Epithelial cell of proximal tubule (primary cell): ENCODE results near the gene LOX. TPM values are rescaled to one million over a fixed set of nuclear protein-coding genes. Genes with fewer than 3 reads are reported as not detected.

Experiments
- DNase-seq: peaks from one replicate; pipeline ENCODE4 v3.0.0-alpha.2; 2011; ENCODE audit warnings: low read depth
- H3K4me3 ChIP-seq: 2 replicates; pipeline ENCODE4 v1.5.1; 2011; ENCODE audit warnings: low read depth, mild to moderate bottlenecking, low read length
- CTCF ChIP-seq: conservative IDR thresholded peaks from 2 replicates; pipeline ENCODE4 v1.5.1; 2012; ENCODE audit warnings: low read depth, mild to moderate bottlenecking, low read length
- total RNA-seq: library from RNA; depleted of rRNA; stranded (reverse); fragments of >200 nt; gene quantifications from 2 replicates; pipeline ENCODE4 v1.2.3, GENCODE V29; 2015

Gene LOX
- total RNA-seq, 1 donor from 2014 or later = 14.9 TPM

GRCh38 chr5:122076050-122076461, 2.0 kb downstream of the LOX start:
- peak overlapping the region; percentile 82 for H3K4me3 ChIP-seq
- no peak for DNase-seq
- TF ChIP-seq CTCF = no peak

- no peak for DNase-seq
- H3K4me3 ChIP-seq = no peak overlapping the region
- TF ChIP-seq CTCF = no peak
Observed at GRCh38 chr5:122073864-122074263, 4.2 kb downstream of the LOX start.

- H3K4me3 ChIP-seq = no peak overlapping the region
- no peak for DNase-seq
- no peak for TF ChIP-seq CTCF
Observed at GRCh38 chr5:122073018-122073417, 5.0 kb downstream of the LOX start.

GRCh38 chr5:122067390-122067789, 10.7 kb downstream of the LOX start:
- no peak for TF ChIP-seq CTCF
- no peak for DNase-seq
- no peak overlapping the region for H3K4me3 ChIP-seq

GRCh38 chr5:122064992-122065391, 13.1 kb downstream of the LOX start:
- TF ChIP-seq CTCF = no peak
- no peak for DNase-seq
- no peak overlapping the region for H3K4me3 ChIP-seq

- no peak overlapping the region for H3K4me3 ChIP-seq
- DNase-seq = no peak
- no peak for TF ChIP-seq CTCF
Observed at GRCh38 chr5:122063836-122064235, 14.2 kb downstream of the LOX start.

- DNase-seq = no peak
- no peak for TF ChIP-seq CTCF
Observed at GRCh38 chr5:122062205-122062604, 15.9 kb downstream of the LOX start.

More at GRCh38 chr5:122062205-122062604, 15.9 kb downstream of the LOX start:
- no peak overlapping the region for H3K4me3 ChIP-seq
